ENCODE data around the gene STX18.

DNA sequence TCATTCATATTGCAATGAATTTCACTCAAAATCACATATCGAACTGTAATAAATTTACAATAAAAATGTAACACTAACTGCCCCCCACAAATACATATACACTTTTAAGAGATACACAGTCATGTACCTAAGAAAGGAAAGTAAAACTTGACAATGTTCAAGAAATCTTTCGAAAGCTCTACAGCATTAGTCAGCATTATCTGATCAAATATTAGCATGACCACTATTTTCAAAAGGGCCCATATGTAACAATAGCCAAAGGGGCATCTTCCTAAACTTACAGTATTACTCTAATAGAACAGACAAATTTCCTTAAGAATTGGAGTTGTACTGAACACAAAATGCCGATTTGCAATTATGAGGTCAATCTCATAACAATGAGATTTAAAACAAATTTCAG lies 51.8 kb downstream of the STX18 start:
- TF ChIP-seq CTCF (IDR thresholded peaks at IDR 0.05) (no peak), POLR2A (IDR thresholded peaks at IDR 0.05) (no peak)

All from thyroid gland (tissue), 4 donors.